Measurements from ENCODE around the gene MIGA2. TPM values are rescaled to one million over a fixed set of nuclear protein-coding genes. Genes with fewer than 3 reads are reported as not detected.

MIGA2 gene
- total and polyA plus RNA-seq, 9 of the 15 experiments (the other 6 are each of a cell fraction or from before 2014, with no cell fraction given), result 0.15 to 54.1 (median 18.0) TPM

- 0 out of 2 replicates have a peak, but pooled peaks have one; percentile 74 for TF ChIP-seq FOXP4 (CRISPR knock-in tag; IDR thresholded peaks at IDR 0.05; ENCODE audit: borderline replicate concordance)
- TF ChIP-seq KAT7 (CRISPR knock-in tag; IDR thresholded peaks at IDR 0.05; ENCODE audit: borderline replicate concordance), result no peak
- no peak for TF ChIP-seq MAFF (IDR thresholded peaks at IDR 0.05; ENCODE audit: low read length)
- no peak for TF ChIP-seq HMG20A (CRISPR knock-in tag; conservative IDR thresholded peaks at IDR 0.05)
- TF ChIP-seq MAX (CRISPR knock-in tag; IDR thresholded peaks at IDR 0.05), result peak; percentile 74
- TF ChIP-seq ZNF586 (CRISPR knock-in tag; conservative IDR thresholded peaks at IDR 0.05), result no peak
- TF ChIP-seq ZNF395 (CRISPR knock-in tag; IDR thresholded peaks at IDR 0.05), result no peak; the same call in none of the 2 replicates
- no peak for TF ChIP-seq CSDE1 (IDR thresholded peaks at IDR 0.05)
- no peak; the same call in 1 of the 2 replicates for TF ChIP-seq ETV5 (CRISPR knock-in tag; IDR thresholded peaks at IDR 0.05; ENCODE audit: low read depth)
- no peak for TF ChIP-seq GTF2A2 (tag; IDR thresholded peaks at IDR 0.05)
- no peak for TF ChIP-seq ZSCAN32 (CRISPR knock-in tag; IDR thresholded peaks at IDR 0.05)
- TF ChIP-seq FOXJ2 (tag; IDR thresholded peaks at IDR 0.05), result no peak
- TF ChIP-seq ASH1L (IDR thresholded peaks at IDR 0.05; ENCODE audit: borderline replicate concordance, low read depth, partially characterized antibody), result no peak
- TF ChIP-seq PCBP1 (IDR thresholded peaks at IDR 0.05; ENCODE audit: low read depth, low read length, poor library complexity, severe bottlenecking), result peak; percentile 63
- TF ChIP-seq PRDM10 (IDR thresholded peaks at IDR 0.05; ENCODE audit: partially characterized antibody), result peak; percentile 88
- TF ChIP-seq YBX1 (IDR thresholded peaks at IDR 0.05), result no peak
- TF ChIP-seq TCFL5 (CRISPR knock-in tag; conservative IDR thresholded peaks at IDR 0.05), result no peak
- TF ChIP-seq NFE2L1 (tag; IDR thresholded peaks at IDR 0.05; ENCODE audit: borderline replicate concordance, low read depth), result no peak
- TF ChIP-seq BRD9 (IDR thresholded peaks at IDR 0.05; ENCODE audit: low read depth, partially characterized antibody), result peak; percentile 82
- no peak for TF ChIP-seq NCOA2 (IDR thresholded peaks at IDR 0.05; ENCODE audit: partially characterized antibody in 2 of 2)
Measured at GRCh38 chr9:129023036-129023907, 13.2 kb upstream of the MIGA2 start (continued).
